Chondrocyte (in vitro differentiated cells): ENCODE data around the gene TMEM253. TPM values are rescaled to one million over a fixed set of nuclear protein-coding genes. Genes with fewer than 3 reads are reported as not detected.

Experiments
- DNase-seq: peaks from one replicate; pipeline ENCODE4 v3.0.0; 2021; ENCODE audit warnings: mixed read lengths, low spot score
- H3K27ac Mint-ChIP-seq: one replicate; pipeline ENCODE4 v1.8.0; 2021; ENCODE audit warnings: mild to moderate bottlenecking, moderate library complexity, mixed read lengths; ENCODE audit not compliant: unreplicated experiment
- H3K27me3 Mint-ChIP-seq: 2 replicates; pipeline ENCODE4 v1.8.0; 2021; ENCODE audit warnings: low read depth, mixed read lengths
- H3K36me3 Mint-ChIP-seq: 2 replicates; pipeline ENCODE4 v1.8.0; 2021; ENCODE audit warnings: low read depth, mixed read lengths
- H3K4me1 Mint-ChIP-seq: 2 replicates; pipeline ENCODE4 v1.8.0; 2021; ENCODE audit warnings: low read depth, mild to moderate bottlenecking, mixed read lengths
- H3K4me3 Mint-ChIP-seq: one replicate; pipeline ENCODE4 v1.8.0; 2021; ENCODE audit warnings: mild to moderate bottlenecking, moderate library complexity, mixed read lengths; ENCODE audit not compliant: unreplicated experiment
- H3K9me3 Mint-ChIP-seq: 2 replicates; pipeline ENCODE4 v1.8.0; 2021; ENCODE audit warnings: low read depth, mixed read lengths
- total RNA-seq: library from RNA; stranded (reverse); gene quantifications from 3 replicates; pipeline ENCODE4 v1.2.1, GENCODE V29; 2021
- TF ChIP-seq, protein P1 (sequence below): fragments of 200-600 bp; sonication (generic); IDR thresholded peaks from 2 replicates; pipeline ENCODE4 v1.5.0; 2021; ENCODE audit warnings: antibody characterized with exemption, mild to moderate bottlenecking, moderate library complexity

TMEM253 gene
- total RNA-seq, 1 donor from 2014 or later = 1.1 TPM

DNA sequence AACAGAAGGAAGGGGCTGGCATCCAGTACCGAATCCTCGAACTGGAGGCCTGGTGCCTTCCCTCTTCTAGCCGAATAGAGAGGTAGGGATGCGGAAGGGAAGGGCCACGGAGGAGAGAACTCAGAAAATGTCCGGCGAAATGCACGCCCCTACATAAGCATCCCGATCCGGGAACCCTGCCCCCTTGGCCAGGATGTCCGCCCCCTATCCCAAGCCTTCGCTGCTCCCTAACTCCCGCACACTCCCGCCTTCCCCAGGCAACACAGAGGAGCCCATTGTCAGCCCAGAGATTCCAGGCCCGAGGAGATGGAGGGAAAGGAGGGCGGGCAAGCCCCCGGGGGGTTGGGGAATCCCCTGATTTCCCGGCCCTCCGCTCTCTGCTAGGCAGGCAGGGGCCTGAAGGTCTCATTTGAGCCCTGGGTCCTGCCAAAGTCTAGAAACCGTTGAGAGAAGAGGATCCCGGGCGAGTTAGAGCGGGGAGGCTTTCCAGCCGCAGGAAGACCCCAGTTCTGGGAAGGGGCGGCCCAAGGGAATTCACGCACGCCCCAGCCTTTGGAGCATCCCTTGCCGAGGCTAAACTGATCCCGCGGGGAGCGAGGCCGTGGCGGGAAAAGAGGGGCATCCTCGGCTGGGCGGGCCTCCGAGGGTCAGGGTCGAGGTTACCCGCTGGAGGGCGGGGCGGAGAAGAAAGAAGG, 31.3 kb upstream of the TMEM253 start:
- TF ChIP-seq, protein P1, sequence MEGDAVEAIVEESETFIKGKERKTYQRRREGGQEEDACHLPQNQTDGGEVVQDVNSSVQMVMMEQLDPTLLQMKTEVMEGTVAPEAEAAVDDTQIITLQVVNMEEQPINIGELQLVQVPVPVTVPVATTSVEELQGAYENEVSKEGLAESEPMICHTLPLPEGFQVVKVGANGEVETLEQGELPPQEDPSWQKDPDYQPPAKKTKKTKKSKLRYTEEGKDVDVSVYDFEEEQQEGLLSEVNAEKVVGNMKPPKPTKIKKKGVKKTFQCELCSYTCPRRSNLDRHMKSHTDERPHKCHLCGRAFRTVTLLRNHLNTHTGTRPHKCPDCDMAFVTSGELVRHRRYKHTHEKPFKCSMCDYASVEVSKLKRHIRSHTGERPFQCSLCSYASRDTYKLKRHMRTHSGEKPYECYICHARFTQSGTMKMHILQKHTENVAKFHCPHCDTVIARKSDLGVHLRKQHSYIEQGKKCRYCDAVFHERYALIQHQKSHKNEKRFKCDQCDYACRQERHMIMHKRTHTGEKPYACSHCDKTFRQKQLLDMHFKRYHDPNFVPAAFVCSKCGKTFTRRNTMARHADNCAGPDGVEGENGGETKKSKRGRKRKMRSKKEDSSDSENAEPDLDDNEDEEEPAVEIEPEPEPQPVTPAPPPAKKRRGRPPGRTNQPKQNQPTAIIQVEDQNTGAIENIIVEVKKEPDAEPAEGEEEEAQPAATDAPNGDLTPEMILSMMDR = no peak
- peak overlapping the region; percentile 88 for H3K4me3 Mint-ChIP-seq
- H3K27ac Mint-ChIP-seq = peak overlapping the region; percentile 90
- H3K4me1 Mint-ChIP-seq = peaks cover 43% of the 10 kb centered on the region
- peaks cover 10% of the 10 kb centered on the region for H3K36me3 Mint-ChIP-seq
- no peaks in the 10 kb centered on the region for H3K9me3 Mint-ChIP-seq
- no peaks in the 10 kb centered on the region for H3K27me3 Mint-ChIP-seq
- no peak for DNase-seq

DNA sequence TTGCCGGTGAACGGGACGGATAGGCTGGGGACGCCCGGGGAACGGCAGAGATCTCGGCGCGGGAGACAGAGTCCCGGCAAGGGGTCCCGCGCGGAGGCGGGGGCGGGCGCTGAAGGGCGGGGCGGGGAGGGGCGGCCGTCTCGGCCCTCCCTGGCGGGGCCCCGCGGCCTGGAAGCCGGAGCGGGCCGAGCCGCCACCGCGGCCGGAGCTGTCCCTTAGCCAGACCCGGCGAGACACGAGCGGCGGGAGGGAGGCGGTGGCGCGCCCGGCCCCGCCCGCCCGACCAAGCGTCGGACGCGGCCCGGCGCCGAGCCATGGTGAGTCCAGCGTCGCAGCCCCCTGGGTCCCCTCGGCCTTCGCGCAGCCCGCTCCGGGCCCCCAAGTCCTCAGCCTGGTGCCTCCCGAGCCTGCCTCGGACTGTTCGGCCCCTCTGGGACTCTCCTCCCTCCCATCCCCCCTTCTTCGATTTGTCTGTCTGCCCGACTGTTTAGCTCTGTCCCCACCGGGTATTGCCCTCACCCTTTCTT, 30.7 kb upstream of the TMEM253 start, which contains the start of gene ARHGEF40:
Gene ARHGEF40, plus strand, starts transcription at position 222 of the 527 bp plus-strand sequence. Its CDS starts 93 bp downstream, at position 315.
- peak within 1 kb of the TSS; percentile 98 for H3K27ac Mint-ChIP-seq
- no peaks in the 10 kb centered on the region for H3K27me3 Mint-ChIP-seq
- H3K4me3 Mint-ChIP-seq = peak within 1 kb of the TSS; percentile 90
- H3K36me3 Mint-ChIP-seq = peaks cover 12% of the 10 kb centered on the region
- TF ChIP-seq, protein P1 = no peak
- H3K4me1 Mint-ChIP-seq = peaks cover 43% of the 10 kb centered on the region
- H3K9me3 Mint-ChIP-seq = no peaks in the 10 kb centered on the region
- no peak for DNase-seq

DNA sequence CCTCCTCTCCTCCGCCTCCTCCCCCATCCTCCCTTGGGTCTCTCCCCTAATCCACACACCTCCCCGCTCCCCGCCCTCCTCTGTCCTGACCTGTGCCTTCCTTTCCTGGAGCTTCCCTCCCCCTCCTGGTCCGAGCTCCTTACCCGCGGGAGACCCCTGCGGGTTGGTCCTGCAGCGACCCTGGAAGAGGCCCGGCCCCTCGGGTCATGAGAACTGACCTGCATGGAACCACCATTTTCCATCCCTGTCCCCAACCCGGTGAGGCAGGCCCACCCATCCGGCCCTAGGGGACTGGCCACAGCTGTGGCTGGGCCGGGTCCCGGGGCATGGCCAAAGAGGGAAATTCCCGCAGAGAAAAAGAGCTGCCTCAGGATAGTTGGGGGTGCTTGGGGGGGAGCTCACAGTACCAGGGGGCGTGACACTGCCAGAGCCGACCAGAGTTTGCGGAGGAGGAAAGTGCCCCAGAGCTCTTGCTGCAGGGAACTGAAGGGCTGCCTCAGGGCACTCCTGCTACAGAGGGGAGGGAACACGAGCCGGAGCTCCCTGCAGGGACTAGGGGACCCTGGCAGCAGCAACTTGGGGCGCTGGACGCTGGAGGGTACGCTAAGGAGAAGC, 30.1 kb upstream of the TMEM253 start:
- Mint-ChIP-seq H3K9me3 (no peaks in the 10 kb centered on the region), H3K4me1 (peaks cover 44% of the 10 kb centered on the region), H3K27ac (peak overlapping the region; percentile 98), H3K27me3 (no peaks in the 10 kb centered on the region), H3K36me3 (peaks cover 15% of the 10 kb centered on the region), H3K4me3 (peak overlapping the region; percentile 90)
- peak; percentile 94 for DNase-seq
- TF ChIP-seq, protein P1 = peak; percentile 24

DNA sequence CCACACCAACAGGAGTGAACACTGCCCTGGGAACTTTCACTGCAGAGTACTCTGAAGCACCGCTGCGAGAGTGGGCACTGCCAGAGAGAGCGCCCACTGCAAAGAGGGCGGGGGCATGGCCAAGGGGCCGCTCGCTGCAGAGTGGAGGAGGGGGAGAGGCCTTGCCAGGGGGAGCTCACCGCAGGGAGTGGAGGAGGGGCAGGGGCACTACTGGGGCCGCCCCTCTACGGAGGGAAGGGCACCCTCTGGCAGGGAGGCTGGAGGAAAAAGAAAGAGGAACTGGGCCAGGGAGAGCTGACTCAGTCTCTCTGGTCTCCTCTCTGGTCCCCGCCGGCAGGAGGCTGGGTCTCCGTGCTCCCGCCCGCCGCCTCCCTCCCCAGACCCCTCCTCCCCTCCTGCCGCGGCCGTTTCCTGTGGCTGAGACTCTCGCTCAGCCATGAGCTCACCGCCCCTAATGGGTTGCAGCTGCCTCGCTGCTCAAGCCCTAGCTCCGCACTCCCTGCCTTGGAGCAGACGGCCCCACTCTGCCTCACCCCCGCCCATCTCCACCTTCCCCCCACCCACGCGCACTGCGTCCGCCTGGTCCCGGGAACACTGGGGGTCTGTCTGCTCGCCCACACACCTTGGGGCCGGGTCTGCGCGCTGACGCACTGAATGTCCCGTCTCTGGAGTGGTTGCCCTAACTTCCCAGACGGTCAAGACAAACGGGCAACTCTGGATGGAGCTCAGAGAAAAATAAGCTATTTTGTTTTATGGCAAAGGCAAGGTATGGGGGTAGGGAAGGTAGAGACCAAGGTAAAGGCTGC, 29.4 kb upstream of the TMEM253 start:
- no peaks in the 10 kb centered on the region for H3K9me3 Mint-ChIP-seq
- TF ChIP-seq, protein P1 = peak; percentile 5
- H3K4me3 Mint-ChIP-seq = peak overlapping the region; percentile 90
- H3K27ac Mint-ChIP-seq = peak overlapping the region; percentile 98
- peaks cover 46% of the 10 kb centered on the region for H3K4me1 Mint-ChIP-seq
- no peaks in the 10 kb centered on the region for H3K27me3 Mint-ChIP-seq
- peak; percentile 98 for DNase-seq
- peaks cover 22% of the 10 kb centered on the region for H3K36me3 Mint-ChIP-seq

DNA sequence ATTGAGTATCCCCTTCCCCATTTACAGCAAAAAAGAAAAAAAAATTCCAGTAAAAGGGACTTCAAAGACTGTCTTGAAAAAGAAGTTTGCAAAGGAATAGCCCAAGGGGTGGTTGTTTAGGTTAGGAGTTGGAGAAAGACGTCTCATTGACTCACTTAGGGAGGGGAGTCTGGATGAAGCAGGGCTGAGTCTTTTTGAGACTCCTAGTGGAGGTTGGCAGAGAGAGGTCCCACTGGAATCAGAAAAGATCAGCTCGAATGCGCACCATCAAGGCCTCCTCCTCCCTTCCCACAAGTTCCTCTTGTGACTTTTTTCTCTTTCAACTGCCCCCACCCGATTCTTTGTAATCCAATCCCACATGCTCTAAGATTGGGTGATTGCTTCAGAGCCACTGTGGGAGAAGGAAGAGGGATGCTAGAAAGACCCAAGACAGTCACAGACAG, 28.8 kb upstream of the TMEM253 start:
- peak overlapping the region; percentile 98 for H3K27ac Mint-ChIP-seq
- no peaks in the 10 kb centered on the region for H3K9me3 Mint-ChIP-seq
- H3K27me3 Mint-ChIP-seq = no peaks in the 10 kb centered on the region
- TF ChIP-seq, protein P1 = peak; percentile 52
- no peak for DNase-seq
- H3K4me1 Mint-ChIP-seq = peaks cover 46% of the 10 kb centered on the region
- peaks cover 25% of the 10 kb centered on the region for H3K36me3 Mint-ChIP-seq
- H3K4me3 Mint-ChIP-seq = peak overlapping the region; percentile 90
